Measurements from ENCODE around the gene TTLL4. TPM values are rescaled to one million over a fixed set of nuclear protein-coding genes. Genes with fewer than 3 reads are reported as not detected.

The TTLL4 gene
- total RNA-seq, 1 experiment from 2014 or later, result 57.1 TPM

- H3K4me1 ChIP-seq (replicated peaks; ENCODE audit: insufficient read depth), result peaks cover 25% of the 10 kb centered on the region
- peak; percentile 23 to 81 for DNase-seq
- H3K4me3 ChIP-seq, result peak overlapping the region; percentile 31; the same call in 1 of the 2 replicates
- no peaks in the 10 kb centered on the region for H3K9me3 ChIP-seq (ENCODE audit: insufficient read depth, low read depth)
- no TSS peak for BruUV-seq (replicated peaks)
- H3K9me2 ChIP-seq (ENCODE audit: insufficient read depth), result no peaks in the 10 kb centered on the region
- H3K4me2 ChIP-seq, result peak overlapping the region; percentile 76
- peaks cover 17% of the 10 kb centered on the region for H3F3A ChIP-seq (ENCODE audit: insufficient read depth, low read depth)
- H3K79me2 ChIP-seq (ENCODE audit: low read depth), result peaks cover 88% of the 10 kb centered on the region
- no peak overlapping the region for H2AFZ ChIP-seq
- POLR2A ChIA-PET (ENCODE audit: unreplicated experiment), result interaction anchor here (0.6 kb wide), 1 partner anchor 11 kb away, joined by 7 read pairs; no protein-coding TSS in a partner anchor
- H3K27ac ChIP-seq, result peak overlapping the region; percentile 81
- TF ChIP-seq CTCF (conservative IDR thresholded peaks at IDR 0.05), result no peak
- intact Hi-C loops (cut with micrococcal nuclease; ENCODE audit: unreplicated experiment), result no loop called here
- CTCF ChIA-PET, result interaction anchor here (1.3 kb wide), 1 partner anchor 131 kb away, joined by 4 read pairs; no protein-coding TSS in a partner anchor
- no peaks in the 10 kb centered on the region for H3K27me3 ChIP-seq (ENCODE audit: insufficient read depth, low read depth)
- H4K20me1 ChIP-seq (ENCODE audit: insufficient read depth), result peaks cover 16% of the 10 kb centered on the region; the same call in 1 of the 2 replicates
- H3K36me3 ChIP-seq (ENCODE audit: low read depth), result peaks cover 7% of the 10 kb centered on the region
Observed at GRCh38 chr2:218717262-218717661, 6.6 kb downstream of the TTLL4 start.

DNA sequence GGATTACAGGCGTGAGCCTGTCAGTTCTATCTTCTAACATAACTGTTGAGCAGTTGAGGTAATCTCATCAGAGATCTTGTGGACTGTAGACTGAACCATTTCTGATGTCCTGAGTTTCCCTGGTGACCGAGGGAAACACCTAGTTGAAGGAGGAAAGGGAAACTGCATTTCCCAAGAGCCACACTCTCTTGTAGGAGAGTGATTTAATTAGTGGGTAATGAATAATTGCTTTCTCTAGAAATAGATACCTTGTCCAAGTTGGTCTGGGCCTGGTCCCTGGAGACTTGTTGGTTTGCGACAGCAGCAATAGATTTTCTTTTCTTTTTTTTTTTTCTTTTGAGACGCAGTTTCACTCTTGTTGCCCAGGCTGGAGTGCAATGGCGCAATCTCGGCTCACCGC, 7.4 kb downstream of the TTLL4 start:
- BruUV-seq (replicated peaks), result no TSS peak
- ChIA-PET CTCF (interaction anchor here (1.3 kb wide), 1 partner anchor 130 kb away, joined by 4 read pairs; no protein-coding TSS in a partner anchor), POLR2A (ENCODE audit: unreplicated experiment) (no interaction called here)
- H3F3A ChIP-seq (ENCODE audit: insufficient read depth, low read depth), result peaks cover 21% of the 10 kb centered on the region
- H3K4me2 ChIP-seq, result peak overlapping the region; percentile 76
- TF ChIP-seq EZH2 (IDR thresholded peaks at IDR 0.05; ENCODE audit: low read depth), result no peak
- no peak for TF ChIP-seq CTCF (conservative IDR thresholded peaks at IDR 0.05)
- no peaks in the 10 kb centered on the region for H3K27me3 ChIP-seq (ENCODE audit: insufficient read depth, low read depth)
- intact Hi-C loops (cut with micrococcal nuclease; ENCODE audit: unreplicated experiment), result no loop called here
- no peaks in the 10 kb centered on the region for H3K9me2 ChIP-seq (ENCODE audit: insufficient read depth)
- H3K36me3 ChIP-seq (ENCODE audit: low read depth), result peaks cover 7% of the 10 kb centered on the region
- no peak overlapping the region; the same call in 1 of the 2 replicates for H3K4me3 ChIP-seq
- no peak overlapping the region for H2AFZ ChIP-seq
- peaks cover 18% of the 10 kb centered on the region for H3K4me1 ChIP-seq (replicated peaks; ENCODE audit: insufficient read depth)
- H3K9me3 ChIP-seq (ENCODE audit: insufficient read depth, low read depth), result no peaks in the 10 kb centered on the region
- H4K20me1 ChIP-seq (ENCODE audit: insufficient read depth), result peaks cover 20% of the 10 kb centered on the region; the same call in 1 of the 2 replicates
- peaks cover 88% of the 10 kb centered on the region for H3K79me2 ChIP-seq (ENCODE audit: low read depth)
- no peak for DNase-seq
- peak overlapping the region; percentile 81 for H3K27ac ChIP-seq

DNA sequence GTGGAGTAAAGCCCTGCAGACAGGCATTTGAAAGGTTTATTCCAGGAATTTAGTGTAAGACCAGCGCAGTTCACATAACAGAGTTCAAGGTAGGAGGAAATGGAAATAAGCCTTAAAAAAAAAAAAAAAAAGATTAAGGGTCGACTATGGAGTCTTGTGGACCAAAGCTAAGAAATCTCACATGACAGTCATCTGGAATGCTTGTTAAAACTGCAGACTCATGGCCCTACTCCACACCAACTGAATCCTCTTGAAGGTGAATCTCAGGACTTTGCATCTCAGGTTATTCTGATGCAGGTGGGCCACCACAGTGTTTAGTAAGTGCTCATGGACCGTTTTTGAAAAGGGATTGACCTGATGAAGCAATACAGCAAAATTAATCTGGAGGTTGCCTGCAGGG, 8.8 kb downstream of the TTLL4 start:
- POLR2A ChIA-PET (ENCODE audit: unreplicated experiment), result no interaction called here
- H2AFZ ChIP-seq, result no peak overlapping the region
- no peak for DNase-seq
- H3K9me2 ChIP-seq (ENCODE audit: insufficient read depth), result no peaks in the 10 kb centered on the region
- H3K9me3 ChIP-seq (ENCODE audit: insufficient read depth, low read depth), result no peaks in the 10 kb centered on the region
- peaks cover 8% of the 10 kb centered on the region for H3K36me3 ChIP-seq (ENCODE audit: low read depth)
- no peak overlapping the region for H3K4me3 ChIP-seq
- peaks cover 88% of the 10 kb centered on the region for H3K79me2 ChIP-seq (ENCODE audit: low read depth)
- H3K4me2 ChIP-seq, result no peak overlapping the region
- TF ChIP-seq CTCF (conservative IDR thresholded peaks at IDR 0.05), result no peak
- TF ChIP-seq EZH2 (IDR thresholded peaks at IDR 0.05; ENCODE audit: low read depth), result no peak
- no TSS peak for BruUV-seq (replicated peaks)
- CTCF ChIA-PET, result no interaction called here
- H4K20me1 ChIP-seq (ENCODE audit: insufficient read depth), result peaks cover 20% of the 10 kb centered on the region; the same call in 1 of the 2 replicates
- no peak overlapping the region for H3K27ac ChIP-seq
- peaks cover 23% of the 10 kb centered on the region for H3F3A ChIP-seq (ENCODE audit: insufficient read depth, low read depth)
- intact Hi-C loops (cut with micrococcal nuclease; ENCODE audit: unreplicated experiment), result no loop called here
- no peaks in the 10 kb centered on the region for H3K27me3 ChIP-seq (ENCODE audit: insufficient read depth, low read depth)
- peaks cover 18% of the 10 kb centered on the region for H3K4me1 ChIP-seq (replicated peaks; ENCODE audit: insufficient read depth)
